HFF-Myc (cell line): Measurements from ENCODE around the gene AKT2.

Source experiments
- DNase-seq: peaks from one replicate; pipeline ENCODE4 v3.0.0-alpha.2; 2011; ENCODE audit warnings: low read depth; ENCODE audit errors: extremely low read depth
- H3K4me3 ChIP-seq: replicated peaks from 2 replicates; pipeline ENCODE4 v1.5.1; 2011; ENCODE audit warnings: low read depth, mild to moderate bottlenecking, control low read depth, low read length
- CTCF ChIP-seq: IDR thresholded peaks from 2 replicates; pipeline ENCODE4 v1.5.1; 2012; ENCODE audit warnings: mild to moderate bottlenecking, low read depth, low read length, control low read depth; ENCODE audit errors: missing control alignments

AKT2 gene

GRCh38 chr19:40322271-40322610 lies 37.1 kb upstream of the AKT2 start:
- TF ChIP-seq CTCF: no peak
- H3K4me3 ChIP-seq: no peak overlapping the region
- no peak for DNase-seq

GRCh38 chr19:40321566-40322270 lies 36.6 kb upstream of the AKT2 start:
- no peak for DNase-seq

GRCh38 chr19:40321076-40321475 lies 35.9 kb upstream of the AKT2 start:
- no peak for DNase-seq
- no peak for TF ChIP-seq CTCF
- no peak overlapping the region for H3K4me3 ChIP-seq

More at GRCh38 chr19:40321566-40322270, 36.6 kb upstream of the AKT2 start:
- no peak overlapping the region for H3K4me3 ChIP-seq
- no peak for TF ChIP-seq CTCF

GRCh38 chr19:40320558-40320935 lies 35.4 kb upstream of the AKT2 start:
- DNase-seq: no peak
- no peak overlapping the region for H3K4me3 ChIP-seq
- no peak for TF ChIP-seq CTCF

- DNase-seq: no peak
- TF ChIP-seq CTCF: no peak
- H3K4me3 ChIP-seq: no peak overlapping the region
These were observed 32.2 kb upstream of the AKT2 start for GRCh38 chr19:40317338-40317737.

- no peak overlapping the region for H3K4me3 ChIP-seq
- DNase-seq: no peak
- no peak for TF ChIP-seq CTCF
These were observed 30.8 kb upstream of the AKT2 start for GRCh38 chr19:40315812-40316470.
